ENCODE results near the gene LLGL1.

Gene LLGL1

DNA sequence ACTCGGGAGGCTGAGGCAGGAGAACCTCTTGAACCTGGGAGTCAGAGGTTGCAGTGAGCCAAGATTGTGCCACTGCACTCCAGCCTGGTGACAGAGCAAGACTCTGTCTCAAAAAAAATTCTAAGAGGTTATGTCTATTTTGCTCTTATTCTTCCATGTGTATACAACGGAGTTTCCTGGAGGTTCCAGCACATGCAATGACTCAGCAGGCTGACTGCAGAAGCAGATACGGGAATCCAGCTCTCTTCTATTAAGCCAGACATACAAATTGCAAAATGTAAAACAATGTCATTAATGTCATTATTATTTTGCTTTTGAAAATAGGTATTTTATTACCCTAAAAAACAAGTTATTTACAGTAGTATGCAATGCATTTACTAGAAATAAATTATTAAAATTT is 53.4 kb downstream of the LLGL1 start:
- DNase-seq = no peak

DNA sequence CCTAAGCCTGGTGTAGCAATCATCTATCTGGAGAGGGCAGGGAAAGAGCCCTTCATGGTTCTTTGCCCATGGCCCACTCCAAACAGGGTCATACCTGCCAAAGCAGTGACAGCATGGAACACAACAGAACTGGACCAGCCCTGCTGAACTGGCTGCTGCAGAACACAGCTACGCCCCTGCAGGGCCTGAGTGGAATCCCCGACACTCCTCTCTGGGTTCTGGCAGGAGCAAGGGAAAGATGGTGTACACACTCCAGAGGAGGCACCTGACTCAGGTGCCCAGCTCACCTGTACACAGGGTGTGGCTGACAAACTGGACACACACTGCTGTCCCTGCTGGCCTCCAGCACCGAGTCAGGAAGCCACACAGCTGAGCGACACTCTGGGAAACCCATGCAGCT is 54.8 kb downstream of the LLGL1 start:
- no peak for DNase-seq

DNA sequence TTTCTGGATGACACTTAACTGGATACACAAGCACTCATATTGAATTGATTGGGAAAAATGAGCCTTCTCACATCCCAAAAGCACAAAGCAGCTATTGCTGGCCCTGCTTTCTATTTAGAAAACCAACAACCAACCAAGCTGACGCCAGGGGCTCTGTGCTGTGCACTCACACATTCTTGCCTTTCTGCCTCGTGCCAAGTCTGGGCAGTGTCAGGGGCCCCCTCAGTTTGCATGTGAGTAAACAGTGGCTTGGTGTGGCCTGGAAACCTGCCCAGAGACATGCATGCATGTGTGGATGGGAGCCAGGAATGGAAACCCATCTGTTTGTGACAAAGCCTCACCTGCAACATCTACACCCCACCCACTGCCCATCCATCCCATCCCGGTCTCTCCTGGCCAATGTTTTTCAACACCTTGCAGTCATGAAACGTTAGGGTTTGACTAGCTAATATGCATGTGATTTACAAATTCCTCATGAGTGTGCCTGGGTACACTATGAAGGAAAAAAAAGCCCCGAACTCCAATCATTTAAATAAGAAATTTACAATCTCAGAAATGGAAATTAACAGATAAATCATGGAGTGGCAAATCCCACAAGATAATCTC is 55.4 kb downstream of the LLGL1 start:
- DNase-seq = no peak

DNA sequence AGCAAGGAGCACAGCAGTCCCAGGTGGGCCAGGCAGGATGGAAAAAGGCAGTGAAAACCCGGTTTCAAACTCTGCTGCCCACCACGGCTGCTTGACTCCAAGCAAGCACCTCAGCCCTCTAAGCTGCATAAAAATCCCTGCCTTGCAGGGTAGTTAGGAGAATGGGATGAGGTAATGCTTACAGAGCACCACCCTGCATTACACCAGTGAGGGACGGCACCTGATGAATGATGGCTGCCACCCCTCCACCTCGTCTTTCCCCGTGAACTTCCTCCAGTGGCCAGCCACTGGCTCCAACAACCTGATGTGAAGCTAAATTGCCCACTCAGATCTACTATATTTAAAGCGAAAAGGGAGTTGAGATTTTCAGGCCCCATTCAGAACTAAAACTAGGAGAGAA is 56.4 kb downstream of the LLGL1 start:
- DNase-seq = no peak

DNA sequence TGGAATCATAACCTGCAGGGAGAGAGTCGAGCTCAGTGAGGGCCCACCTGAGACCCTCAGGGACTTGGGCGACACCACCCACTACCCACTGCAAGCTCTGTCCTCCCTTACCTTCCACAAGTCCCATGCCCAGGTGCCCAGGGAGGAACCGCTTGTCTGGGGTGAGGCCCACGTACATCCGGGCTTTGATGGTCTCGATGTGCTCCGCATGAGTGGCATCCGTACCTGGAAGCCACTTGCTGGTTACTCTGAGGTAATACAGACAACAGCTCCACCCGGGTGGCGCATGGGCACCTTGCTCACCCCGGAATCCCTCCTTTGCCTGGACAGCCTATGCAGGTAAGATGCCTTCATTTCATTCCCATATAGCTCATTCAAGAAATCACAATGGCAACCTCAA is 59.9 kb downstream of the LLGL1 start:
- DNase-seq = no peak

DNA sequence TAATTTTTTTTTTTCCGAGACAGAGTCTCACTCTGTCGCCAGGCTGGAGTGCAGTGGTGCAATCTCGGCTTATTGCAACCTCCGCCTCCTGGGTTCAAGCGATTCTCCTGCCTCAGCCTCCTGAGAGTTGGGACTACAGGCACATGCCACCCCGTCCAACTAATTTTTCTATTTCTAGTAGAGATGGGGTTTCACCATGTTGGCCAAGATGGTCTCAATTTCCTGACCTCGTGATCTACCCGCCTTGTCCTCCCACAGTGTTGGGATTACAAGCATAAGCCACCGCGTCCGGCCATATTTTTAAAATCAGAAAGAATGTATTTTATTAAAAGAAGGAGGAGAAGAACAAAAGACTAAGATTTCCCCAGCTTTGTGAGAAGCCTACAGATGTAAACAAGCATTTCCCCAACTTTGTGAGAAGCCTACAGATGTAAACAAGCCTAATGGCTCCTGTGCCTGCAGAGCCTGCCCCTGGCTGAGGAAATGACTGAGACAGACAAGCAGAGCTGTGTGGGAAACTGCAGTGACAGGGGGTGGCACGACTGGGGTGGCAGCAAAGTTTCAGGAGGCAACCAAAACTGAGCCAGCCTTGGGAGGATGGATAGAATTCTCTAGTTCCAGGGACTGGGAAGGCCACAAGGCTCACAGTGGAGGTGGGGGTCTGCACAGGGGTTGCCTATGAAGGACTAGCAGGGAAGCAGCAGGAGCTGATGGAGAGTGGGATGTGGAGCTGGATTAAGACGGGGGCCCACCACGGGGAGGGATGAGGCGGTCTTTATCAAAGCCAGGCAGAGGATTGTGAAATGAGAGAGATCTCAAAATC is 66.5 kb downstream of the LLGL1 start:
- DNase-seq = no peak
